HCEC 1CT (cell line): ENCODE data around the gene PPP5C.
"Not testable (repeated sequence)": the region's sequence is repeated elsewhere in the genome, so short reads cannot be mapped to it uniquely, and the experiment has no call there.

ENCODE experiments used
- DNase-seq: peaks from one replicate; pipeline ENCODE4 v3.0.0-alpha.2; 2017

PPP5C gene

DNA sequence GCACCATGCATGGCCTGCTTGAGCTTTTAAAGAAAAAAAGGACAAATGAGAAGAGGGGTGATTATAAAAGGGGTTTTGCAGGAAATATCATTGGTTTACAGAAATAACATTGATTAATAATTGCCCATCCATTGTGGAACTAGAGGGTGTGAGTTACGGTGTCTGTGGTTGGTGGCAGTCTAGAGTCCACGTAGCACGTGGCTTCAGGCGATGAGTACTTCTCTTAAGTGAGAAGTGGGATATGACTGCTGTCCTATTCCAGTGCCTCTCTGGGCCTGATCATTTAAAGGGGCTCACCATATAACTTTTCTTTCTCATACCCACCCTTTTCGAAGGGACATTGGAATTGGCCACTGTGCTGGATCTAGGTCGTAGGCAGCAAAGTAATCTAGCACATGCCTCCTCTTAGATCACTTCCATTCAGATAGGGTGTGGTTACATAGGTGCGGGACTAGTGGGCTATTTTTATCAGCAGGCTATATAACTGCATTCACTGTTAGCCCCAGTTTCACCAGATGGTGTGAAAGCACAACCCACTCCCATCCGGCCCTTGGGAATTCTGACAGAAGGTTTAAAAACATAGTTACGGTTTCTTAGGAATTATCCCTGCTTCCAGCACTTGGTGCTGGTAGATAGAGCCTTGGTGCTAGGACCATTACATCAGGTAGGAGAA lies 19.9 kb downstream of the PPP5C start:
- DNase-seq, result no peak

DNA sequence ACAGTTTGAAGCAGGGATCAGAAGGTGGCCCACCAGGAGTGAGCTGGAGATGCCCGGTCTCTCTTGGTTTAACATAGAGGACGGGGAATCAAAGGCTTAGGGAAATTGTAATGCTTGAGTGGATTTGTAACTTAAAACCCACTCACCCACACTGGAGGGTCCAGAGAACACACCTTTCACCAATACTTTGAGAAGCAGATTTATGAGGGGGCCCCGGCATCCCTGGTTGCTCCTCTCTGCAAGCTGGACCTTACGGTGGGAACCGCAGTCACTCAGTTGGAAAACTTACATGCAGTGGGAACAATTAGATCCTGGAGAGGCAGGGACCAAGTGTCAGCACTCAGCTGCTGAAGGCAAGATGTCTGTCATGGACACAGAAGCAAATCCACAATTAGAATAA lies 20.5 kb downstream of the PPP5C start:
- DNase-seq, result no peak

DNA sequence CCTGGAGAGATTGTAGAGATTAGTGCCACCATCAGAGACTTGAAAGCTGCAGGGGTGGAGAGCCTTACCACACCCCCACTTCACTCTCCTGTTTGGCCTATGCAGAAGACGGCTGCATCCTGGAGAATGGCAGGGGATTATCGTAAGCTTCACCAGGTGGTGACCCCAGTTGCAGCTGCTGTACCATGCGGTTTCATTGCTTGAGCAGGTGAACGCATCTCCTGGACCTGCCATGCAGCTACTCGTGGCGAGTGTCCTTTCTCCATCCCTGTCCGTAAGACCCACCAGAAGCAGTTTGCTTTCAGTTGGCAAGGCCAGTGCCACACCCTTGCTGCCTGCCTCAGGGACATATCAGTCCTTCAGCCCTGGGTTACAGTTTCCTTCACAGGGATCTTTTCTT lies 21.2 kb downstream of the PPP5C start:
- DNase-seq, result no peak

DNA sequence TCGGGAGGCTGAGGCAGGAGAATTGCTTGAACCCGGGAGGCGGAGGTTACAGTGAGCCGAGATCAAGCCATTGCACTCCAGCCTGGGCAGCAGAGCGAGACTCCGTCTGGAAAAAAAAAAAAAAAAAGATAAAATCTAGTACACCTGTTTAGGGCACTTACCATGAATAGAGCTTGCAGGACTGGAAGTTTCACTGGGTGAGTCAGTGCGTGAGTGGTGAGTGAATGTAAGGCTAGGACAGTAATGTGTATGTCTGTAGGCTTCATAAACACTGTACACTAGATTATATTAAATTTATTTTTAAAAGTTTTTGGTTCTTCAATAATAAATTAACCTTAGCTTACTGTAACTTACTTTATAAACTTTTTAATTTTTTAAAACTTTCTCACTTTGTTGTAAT lies 22.9 kb downstream of the PPP5C start:
- no peak for DNase-seq

DNA sequence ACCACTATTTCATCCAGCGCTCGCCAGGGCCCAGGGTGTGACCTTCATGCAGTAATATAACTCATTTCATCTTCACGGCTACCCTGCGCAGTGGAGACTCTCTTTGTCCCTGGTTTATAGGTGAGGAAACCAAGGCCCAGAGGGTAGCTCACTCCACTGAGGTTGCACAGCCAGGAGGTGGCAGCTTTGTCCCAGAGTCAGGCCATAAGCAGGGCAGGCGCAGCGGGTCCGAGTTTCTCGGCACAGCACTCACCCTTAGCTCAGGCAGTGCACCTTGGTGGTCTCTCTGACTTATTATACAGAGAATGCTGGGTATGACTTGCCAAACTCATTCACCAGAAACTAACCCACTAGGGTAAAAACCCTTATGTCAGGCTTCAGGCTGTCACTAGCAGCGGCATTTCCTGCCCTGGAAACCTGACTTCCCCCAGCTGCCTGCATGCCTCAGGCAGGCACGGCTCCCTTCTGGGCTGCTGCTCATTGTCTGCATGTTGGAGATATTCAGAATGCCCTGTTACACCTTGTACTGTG lies 24.5 kb downstream of the PPP5C start:
- DNase-seq, result no peak

DNA sequence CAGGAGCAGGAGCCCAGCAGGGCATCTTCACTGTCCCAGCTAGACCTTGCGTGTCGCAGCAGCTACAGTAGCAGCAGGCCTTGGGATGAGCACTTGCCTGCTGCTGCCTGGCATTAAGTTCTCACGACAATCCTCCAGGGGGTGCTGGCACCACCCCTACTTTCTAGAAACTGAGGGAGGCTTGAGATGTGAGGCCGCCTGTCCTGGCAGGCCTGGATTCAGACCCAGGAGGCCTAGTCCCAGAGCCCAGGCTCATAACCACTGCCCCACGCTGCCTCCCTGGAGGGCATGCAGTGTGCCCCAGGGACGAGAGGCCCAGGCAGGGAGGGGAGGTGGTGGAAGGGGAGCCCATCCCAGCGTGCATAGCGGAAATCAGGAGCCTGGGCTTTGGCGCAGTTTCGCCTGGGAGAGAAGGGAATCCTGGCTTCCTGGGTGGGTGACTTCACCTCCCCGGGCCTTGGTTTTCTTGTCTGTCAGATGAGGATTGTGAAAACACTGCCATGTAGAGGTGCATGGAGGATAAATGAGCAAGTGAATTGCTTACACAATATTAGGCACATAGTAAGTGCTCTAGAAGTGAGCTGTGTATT lies 26.1 kb downstream of the PPP5C start:
- DNase-seq, result no peak

DNA sequence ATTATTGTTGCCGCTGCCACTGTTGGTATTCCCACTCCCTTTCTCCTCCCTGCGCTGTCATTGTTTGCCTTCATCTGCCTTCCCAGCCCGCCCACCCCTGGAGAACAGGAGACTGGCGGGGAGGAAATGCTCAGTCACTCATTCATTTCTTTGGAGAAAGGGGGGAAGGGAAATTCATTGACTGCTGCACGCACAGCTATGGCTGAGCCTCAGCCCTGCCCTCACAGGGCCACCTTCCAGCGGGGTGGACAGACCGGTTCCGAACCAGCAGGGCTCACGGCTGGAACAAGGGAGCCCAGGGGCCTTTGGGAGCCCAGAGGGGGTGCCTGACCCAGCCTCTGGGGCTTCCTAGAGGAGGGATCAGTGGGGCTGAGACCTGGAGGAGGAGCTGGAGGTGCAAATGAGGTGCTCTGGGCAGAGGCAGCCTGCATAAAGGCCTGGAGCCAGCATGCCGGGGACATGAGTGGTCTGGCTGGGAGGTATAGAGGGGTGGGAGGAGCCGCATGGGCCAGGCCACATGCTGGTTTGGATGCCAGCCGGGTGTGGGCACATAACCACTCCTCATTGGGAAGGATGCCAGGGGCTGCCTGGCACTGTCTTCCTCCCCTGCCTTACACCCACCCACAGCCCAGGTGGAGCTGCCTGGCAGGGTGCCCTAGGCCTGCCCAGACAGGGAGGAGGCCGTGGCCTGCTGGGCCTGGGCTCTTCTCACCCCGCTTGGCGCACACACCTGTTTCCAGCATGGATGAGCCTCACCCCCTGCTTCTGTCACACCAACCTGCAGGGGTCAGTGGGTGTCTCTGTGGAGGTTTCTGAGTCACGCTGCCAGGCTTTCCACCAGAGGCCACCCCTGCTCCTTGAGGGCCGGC lies 26.8 kb downstream of the PPP5C start:
- no peak for DNase-seq

DNA sequence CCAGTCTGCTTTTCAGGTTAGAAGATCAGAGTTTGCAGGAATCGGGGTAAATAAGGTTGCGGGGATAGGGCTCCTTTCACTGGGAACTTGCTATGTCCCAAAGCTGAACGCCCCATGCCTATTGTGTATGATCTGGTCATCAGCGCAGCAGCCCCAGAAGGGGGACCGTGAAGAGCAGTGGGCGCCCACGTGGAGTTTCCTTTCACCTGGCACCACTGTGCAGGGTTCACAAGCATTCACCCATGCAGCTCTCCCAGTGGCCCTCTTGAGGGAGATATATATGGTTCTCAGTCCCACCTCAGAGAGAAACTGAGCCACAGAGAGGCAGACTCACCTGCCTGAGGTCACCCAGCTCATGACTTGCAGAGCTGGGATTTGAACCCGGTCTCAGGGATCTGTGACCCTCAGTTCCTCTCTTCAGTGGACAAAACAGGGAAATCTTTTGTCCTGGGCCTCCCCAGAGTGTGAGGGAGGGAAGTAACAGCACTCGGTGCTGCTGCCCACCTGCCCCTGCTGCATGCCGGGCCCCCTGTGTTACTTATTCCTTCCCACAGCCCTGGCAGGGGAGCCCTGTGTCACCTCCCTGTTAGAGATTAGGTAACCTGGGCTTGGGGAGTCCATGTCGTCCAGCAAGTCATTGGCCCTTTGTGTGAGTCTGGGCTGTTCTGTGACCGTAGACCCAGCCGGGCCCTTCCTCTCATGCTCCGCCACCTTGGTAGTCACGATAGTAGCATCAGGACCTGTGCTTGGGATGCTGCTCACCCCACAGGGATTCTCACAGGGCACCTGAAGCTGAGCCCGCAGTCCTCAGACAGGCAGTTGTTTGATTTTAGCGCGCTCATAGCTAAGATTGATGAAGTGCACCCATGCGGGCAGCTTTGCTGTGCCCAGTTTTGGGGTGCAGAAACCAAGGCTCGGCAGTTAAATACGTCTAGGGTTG lies 27.9 kb downstream of the PPP5C start:
- no peak for DNase-seq

DNA sequence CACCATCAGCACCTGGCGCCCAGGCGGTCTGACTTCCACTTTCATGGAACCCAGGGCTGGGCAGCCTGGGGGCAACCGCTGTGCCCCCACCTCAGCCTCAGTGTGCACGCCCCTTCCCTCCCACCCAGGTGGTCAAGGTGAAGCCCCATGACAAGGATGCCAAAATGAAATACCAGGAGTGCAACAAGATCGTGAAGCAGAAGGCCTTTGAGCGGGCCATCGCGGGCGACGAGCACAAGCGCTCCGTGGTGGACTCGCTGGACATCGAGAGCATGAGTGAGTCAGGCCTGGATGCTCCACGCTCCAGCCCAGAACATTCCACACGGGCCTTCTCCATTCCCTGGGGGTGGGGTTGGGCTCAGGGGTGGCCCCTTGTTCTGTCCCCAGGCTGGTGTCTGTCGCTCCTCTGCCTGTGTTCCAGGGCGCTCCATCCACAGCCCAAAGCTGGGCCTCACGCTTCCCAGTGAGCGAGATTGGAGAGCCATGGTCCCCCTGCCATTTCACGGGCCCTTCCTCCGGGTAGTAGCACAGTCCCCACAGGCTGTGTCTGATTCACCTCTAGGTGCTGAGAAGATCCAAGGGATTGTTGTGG lies 28.7 kb downstream of the PPP5C start:
- not testable (repeated sequence) for DNase-seq

DNA sequence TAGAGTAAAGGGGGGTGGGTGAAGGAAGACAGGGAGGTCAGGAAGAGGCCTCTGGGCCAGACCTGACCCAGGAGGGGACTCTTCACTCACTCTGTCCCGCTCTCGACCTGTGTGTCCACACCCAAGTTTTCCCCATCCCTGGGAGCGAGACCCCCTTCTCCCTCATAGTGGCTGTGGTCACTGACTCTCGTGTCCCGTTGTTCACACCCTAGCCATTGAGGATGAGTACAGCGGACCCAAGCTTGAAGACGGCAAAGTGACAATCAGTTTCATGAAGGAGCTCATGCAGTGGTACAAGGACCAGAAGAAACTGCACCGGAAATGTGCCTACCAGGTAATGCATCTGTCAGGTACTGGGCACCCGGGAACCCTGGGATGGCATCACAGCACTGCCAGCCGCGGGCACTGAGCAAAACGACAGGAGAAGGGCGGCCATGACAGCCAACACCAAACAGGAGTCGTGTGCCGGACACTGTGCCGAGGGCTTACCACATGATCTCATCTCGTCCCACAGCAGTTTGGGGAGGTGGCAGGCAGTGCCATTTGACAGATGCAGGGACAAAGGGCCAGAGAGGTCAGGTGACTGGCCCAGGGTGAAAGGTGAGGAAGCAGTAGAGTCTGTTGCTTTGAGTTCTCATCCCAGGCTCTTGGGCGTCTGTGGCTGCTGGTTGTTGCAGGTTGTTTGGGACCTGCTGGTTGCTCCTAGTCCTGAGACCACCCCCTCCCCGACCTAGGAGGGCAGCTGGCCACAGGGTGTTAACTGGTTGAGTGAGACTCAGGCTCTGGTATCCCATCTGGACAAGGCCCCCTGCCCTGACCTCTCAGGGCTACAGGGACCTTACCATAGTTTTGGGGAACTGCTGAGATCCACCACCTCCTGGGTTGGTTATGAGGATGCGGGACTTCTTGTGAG lies 29.6 kb downstream of the PPP5C start:
- DNase-seq, result no peak

DNA sequence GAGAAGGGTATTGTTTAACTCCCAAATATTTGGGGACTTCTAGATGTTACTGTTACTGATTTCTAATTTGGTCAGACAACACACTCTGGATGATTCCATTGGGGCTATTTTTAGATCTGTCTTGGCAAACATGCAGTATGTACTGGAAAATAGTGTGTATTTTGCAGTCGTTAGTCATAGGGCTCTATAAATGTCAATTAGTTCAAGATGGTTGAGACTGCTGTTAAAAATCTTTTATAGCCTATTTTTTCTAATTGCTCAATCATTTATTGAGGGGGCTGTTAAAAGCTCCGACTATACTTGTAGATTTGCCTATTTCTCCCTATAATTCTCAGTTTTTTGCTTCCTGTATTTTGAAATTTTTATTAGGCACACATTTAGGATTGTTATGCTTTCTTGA lies 31.4 kb downstream of the PPP5C start:
- DNase-seq, result peak; percentile 76

DNA sequence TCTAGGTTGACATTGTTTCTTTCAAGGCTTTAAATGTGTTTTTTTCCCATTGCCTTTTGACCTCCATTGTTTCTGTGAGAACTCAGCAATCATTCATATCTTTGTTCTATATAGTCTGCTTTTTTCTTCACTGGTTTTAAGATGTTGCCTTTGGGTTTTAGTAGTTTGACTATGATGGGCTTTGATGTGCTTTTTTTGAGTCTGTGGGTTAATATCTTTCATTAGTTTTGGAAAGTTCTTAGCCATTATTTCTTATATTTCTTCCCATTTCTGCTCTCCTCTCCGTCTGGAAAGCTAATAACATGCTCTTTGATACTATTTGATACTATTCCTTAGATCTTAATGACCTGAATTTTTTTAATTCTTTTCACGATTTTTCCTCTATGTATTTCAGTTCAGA lies 33.8 kb downstream of the PPP5C start:
- DNase-seq, result no peak

DNA sequence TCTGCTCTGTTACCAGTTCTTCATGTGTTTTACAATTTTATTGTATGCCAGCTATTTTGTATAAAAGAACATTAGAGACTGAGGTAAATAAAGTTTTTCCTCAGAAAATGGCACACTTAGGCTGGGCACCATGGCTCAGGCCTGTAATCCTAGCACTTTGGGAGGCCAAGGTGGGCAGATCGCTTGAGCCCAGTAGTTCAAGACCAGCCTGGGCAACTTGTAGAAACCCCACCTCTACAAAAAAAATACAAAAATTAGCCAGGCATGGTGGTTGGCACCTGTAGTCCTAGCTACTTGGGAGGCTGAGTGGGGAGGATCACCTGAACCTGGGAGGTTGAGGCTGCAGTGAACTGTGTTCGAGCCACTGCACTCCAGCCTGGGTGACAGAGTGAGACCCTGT lies 34.5 kb downstream of the PPP5C start:
- no peak for DNase-seq

DNA sequence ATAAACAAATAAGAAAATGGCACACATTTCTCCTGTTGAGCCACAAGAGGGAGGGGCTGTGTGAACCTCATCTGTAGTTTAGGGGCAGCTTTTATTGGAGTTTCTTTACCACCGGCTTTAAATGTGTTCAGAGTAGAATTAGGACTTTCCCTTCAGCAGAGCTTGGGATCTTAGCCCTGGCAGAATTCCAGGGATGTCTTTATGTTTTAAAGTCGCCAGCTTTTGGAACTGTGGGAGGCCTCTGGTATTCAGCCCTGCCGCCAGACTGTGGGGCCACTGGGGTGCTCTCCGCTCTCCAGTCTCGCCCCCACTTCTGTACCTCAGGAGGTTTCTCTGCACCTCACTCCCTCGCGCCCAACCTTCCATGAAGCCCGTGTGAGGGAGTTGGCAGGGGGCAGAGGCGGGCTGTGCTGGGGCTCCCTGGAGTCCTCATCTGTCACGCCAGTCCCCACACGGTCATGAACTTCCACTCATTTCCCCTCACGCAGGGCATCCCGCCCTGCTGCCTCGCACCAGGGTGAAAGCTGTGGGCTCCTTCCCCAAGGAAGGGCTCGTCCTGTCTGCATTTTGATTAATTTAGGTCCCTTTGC lies 35.0 kb downstream of the PPP5C start:
- DNase-seq, result no peak

DNA sequence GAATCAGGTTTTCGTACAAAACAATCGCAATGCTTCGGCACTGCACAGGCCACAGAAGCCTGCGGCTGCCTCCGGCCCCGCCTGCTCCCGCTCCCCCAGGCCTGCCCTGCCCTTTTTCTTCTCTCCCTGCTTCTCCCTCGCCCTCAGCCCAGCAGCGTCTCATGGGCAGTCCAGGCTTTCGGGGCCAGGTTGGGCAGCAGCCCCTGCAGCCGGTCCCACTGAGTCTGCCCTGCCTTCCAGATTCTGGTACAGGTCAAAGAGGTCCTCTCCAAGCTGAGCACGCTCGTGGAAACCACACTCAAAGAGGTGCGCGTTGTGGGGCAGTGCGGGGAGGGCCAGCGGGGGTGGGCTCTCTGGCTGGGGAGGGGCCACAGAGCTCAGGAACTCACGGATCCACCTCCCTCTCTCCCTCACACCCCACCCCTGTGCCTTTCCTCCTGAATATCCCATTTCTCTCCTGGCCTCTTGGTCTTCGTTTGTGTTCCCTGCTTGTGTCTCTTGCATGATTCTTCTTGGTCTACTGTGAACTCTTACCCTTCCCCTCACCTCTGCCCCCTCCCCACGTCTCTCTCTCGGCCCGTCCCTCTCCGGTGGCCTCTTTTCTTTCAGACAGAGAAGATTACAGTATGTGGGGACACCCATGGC lies 36.4 kb downstream of the PPP5C start:
- no peak for DNase-seq

DNA sequence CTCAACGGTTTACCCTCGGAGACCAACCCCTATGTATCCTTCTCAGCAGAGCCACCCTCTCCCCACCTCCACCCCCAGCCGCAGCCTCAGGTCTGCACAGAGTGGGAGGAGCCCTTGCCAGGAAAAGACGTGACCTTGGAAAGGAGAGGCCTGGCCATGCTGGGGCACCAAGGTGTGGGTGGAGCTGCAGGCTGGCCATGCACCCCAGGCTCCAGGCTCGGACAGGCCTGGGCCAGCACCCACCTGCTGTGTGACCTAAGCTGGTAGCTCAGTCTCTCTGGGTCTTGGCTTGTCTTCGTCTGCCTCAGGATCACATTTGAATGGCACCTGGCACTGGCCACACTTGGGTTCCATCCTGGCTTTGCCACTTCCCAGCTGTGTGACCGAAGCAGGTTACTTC lies 37.0 kb downstream of the PPP5C start:
- no peak for DNase-seq

DNA sequence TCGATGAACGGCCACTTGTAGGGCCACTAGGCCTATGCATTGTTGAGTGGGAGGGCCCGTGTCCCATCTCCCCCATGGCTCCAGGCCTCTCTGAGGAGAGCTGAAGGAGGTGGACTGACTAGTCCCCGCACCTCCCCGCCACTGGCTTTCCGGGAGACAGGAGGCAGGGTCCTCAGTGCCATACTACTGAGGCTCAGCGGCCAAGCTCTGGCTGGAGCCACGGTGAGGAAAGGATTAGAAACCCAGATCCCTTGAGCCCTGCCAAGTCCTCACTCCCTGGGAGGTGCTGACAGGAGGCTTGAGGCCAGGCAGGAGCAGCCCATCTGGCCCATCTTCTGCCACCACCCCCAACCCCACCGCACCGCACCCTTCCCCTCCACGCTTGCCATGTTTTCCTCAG lies 37.5 kb downstream of the PPP5C start:
- no peak for DNase-seq

DNA sequence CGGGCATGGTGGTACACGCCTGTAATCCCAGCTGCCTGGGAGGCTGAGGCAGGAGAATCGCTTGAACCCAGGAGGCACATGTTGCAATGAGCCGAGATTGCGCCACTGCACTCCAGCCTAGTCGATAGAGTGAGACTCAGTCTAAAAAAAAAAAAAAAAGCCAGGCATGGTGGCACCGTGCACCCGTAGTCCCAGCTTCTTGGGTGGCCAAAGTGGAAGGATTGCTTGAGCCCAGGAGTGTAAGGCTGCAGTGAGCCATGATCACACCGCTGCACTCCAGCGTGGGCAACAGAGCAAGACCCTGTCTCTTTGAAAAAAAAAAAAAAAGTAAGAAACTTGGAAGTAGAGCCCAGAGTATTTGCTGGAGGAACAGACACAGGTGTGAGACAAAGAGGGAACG lies 38.7 kb downstream of the PPP5C start:
- no peak for DNase-seq

DNA sequence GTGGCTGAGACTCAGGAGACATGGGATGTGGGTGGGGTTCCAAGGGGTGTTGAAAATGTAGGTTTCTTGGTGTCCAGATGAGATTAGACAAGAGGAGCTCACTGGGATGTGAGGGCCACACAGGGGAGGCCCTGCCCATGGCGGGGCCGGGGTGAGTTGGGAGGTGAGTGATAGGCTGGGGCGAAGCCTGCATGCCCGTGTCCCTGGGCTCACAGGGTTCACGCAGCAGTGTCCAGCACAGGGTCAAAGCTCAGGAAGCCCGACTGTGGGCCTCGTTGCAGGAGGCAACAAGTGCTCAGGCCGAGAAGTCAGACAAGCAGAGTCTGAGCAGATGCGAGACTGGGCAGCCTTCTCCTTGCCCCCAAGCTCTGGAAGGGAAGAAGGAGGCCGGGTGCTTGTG lies 39.3 kb downstream of the PPP5C start:
- no peak for DNase-seq

DNA sequence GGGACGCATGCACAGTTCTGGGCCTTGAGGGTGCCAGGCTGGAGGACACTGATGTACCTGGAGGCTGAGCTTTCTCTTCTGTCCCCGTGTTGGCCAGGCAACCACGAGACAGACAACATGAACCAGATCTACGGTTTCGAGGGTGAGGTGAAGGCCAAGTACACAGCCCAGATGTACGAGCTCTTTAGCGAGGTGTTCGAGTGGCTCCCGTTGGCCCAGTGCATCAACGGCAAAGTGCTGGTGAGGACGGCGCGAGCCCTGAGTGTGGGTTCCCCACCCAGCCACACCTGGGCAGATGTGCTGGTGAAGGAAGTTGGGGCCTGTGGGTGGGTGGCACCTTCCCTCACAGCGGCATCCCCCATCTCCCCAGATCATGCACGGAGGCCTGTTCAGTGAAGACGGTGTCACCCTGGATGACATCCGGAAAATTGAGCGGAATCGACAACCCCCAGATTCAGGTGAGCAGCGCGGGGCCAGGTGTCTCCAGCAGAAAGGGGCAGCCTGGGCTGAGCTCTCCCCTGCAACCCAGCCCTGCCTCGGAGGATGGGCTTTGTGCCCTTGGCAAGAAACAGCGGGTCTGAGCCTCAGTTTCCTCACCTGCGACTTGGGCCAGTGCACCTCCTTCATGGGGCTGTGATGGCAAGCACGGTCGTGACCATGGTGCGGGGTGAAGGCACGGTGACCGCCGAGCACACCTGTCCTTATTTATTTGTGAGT lies 40.3 kb downstream of the PPP5C start:
- DNase-seq, result no peak
